Endometrium (tissue), 2 donors: ENCODE results near the gene POP5.

Experiments used
- FAIRE-seq: peaks from 2 replicates; lab custom pipeline; 2012; peaks lifted over from hg19 to GRCh38; lab: Jason Lieb, UNC
- donor health status: control.
- donor health status: control.

Gene POP5

DNA sequence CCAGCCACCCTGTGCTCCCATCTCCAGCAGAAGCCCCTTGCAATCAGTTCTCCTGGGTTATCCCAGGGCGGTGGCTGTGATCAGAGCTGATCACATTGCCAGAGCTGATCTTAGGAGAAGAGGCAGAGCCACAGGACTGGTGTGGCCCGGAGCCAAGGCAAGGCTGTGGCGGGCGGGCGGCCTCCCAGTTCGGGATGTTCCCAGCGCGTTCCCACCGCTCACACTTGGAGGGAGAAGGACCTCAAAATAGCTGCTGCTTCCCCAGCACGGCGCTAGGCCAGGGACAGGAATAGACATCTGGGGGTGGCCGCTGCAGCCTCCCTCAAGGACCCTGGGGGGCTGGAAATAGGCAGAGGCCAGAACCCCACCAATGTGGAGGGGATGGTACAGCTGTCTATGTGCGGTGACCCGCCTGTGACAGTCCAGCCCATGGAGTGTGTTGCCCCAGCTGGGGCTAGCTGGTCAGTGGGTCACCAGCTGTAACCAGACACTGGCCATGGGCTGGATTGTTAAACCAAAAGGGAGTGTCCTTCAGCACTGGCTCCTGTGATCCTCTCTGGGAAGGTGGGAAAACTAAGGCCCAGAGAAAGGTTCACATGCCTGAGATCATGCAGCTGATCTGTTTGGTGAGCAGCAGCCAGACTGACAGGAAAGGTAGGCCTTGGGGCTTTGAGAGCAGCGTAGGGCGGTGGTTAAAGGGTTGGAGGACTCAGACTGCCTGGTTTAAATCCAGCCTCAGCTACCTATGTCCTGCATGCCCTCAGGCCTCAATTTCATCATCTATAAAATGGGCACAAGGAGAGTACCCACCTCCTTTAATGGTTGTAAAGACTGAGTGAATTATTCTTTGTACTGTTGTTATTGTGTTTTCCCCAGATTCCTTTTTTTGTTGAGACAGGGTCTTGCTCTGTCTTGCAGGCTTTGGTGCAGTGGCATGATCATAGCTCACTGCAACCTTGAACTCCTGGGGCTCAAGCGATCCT, 8.0 kb upstream of the POP5 start:
- no peak for FAIRE-seq

DNA sequence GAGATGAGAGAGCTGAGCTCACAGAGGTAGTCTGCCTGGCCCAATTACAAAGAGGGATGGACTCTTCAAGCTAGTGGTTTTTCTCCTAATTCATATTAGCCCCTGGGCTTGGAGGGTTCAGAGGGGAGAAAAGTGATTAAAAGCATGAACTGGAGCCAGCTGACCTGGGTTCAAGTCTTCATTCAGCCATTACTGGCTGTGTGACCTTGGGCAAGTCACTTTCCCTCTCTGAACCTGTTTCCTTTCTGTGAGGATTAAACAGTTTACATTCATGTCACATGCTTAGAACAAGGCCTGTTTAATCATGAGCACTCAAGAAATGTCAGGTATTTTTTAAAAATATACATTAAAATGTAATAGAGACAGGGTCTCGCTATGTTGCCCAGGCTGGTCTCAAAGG, 7.2 kb upstream of the POP5 start:
- no peak for FAIRE-seq

DNA sequence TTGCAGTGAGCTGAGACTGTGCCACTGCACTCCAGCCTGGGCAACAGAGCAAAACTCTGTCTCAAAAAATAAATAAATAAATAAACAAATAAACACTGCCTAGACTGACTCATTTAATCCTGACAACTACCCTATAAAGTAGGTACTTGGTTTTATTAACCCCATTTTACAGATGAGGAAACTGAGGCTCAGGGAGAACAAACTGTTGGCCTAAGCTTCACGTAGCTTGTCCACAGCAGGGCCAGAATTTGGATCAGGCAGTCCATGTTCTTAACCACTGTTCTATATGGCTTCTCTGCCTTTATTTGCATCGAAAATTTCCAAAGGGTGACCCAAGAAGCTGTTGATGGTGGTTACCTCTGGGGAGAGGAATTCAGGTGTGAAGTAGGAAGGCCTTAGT, 5.7 kb upstream of the POP5 start:
- FAIRE-seq, result no peak

DNA sequence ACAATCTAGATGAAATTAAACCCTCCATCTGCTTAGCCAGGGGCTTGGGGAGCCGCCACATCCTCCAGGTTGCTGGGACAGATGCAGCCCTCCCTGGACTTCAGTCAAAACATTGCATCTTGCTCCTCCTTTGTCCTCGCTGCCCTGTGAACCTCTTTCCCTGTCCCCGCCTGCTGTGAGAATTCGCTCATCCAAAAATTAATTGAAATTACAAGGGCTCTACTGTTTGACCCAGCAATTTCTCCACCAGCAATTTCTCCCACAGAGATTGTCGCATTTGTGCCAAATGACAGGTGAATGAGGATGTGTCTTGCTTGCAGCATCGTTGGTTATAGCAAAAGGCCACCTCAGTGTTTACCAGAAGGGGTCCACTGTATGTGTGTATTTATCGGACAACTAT, 5.0 kb upstream of the POP5 start:
- no peak for FAIRE-seq

DNA sequence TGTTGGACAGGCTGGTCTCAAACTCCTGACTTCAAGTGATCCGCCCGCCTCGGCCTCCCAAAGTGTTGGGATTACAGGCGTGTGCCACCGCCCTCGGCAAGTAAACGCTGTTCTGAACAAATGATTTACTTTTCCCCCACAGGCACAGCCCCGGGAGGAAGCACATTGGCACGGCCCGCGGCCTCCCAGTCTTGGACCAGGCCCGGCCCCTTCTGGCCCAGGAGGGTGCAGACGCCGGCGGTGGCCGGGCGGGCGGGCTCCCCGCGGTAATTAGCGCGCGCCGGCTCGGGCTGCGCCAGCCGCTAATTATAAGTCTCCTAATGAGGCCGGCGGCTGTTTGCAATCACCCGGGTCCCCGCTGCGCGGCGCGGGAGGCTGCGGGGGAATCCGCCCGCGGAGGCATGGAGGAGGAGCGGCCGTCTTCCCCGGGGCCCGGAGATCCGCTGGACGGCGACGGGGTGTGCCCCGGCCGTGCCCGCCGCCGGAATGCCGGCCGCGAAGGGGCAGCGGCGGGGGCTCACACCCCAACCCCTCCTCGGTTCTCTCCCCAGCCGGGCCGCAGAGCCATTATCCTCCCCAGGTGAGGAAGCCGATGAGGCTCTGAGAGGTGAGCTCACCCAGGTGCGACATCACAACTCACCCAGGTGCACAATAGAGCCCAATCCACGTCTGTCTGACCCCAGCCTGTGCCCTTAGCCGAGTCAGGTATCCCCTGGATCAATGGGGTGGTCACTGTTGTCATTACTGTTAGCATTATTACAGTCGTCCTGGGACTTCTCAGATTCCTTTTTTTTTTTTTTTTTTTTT, 3.3 kb upstream of the POP5 start:
- FAIRE-seq, result no peak

DNA sequence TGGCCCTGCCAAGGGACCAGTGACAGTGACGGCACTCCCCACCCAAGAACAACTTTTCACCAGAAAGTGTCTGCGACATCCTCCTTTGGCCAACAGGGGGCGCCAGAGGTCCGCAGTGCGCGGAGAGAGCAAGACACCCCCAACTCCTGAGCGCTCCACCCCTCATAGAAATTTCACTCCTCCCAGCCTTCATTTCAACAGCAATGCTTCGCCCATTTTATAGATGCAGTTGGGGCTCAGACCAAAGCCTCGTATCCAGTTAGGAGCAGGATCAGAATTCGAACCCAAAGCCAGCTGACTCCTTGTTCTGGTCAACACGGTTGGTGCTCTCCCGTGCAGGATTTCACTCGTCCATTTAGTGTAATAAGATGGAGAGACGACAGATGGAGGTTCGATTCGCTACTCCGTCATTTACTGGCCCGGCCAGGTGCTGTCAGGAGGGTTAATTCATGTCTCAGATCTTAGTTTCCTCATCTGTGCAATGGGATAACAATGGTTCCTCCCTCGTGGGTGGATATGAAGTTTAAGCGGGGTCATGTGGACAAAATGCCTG, 2.4 kb upstream of the POP5 start:
- FAIRE-seq, result no peak

DNA sequence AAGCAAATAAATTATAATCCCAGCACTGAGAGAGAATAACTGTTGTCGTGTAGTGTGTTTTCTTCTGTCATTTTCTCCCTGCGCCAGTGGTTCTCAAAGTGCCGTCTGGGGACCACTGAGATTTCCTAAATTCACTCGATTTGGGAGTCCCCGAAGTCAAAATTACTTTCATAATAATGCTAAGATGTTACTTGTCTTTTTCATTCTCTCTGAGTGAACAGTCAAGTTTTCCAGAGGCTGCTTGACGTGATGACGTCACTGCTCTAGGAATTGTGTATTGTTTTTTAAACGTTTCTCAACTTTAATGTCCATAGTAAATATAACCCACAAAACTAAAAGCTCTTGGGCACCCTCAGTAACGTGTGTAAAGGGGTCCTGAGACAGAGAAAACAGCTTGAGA, 796 bp upstream of the POP5 start:
- no peak for FAIRE-seq

DNA sequence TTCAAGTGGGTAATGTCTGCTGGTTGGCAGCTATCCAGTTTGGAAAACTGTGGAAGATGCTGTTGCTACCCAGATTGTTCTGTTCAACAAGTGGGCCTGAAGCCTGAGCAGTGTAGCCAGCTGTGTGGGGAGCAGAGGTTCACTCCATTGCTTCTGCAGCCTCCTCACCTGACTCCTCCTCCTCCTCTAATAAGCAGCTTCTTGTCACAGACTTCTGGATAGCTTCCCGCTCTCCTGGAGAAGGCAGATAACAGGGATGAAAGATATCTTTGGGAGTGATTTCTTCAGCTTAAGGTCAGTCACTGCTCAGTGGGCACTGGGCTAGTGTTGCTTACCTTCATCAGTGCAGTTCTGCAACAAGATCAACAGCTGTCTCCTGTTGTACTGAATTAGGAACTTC, 2.0 kb downstream of the POP5 start:
- FAIRE-seq, result no peak

DNA sequence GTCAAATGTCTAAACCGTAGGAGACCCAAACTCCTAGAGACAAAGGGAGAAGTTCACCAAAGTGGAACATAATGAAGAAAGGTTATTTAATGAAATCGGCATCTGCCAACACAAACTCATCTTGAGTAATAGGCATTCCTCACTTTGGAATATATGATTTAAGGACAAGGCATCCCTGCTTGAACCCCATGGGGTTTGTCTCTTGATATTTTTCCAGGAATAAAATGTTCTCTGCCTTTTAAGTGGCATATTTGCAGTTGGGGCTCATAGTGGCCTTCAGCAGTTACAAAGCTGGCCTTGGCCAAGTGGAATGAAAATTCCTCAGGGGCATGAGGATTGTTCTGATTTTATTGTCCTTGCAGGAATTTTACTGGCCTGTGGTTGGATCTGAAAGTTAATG, 7.1 kb downstream of the POP5 start:
- no peak for FAIRE-seq

DNA sequence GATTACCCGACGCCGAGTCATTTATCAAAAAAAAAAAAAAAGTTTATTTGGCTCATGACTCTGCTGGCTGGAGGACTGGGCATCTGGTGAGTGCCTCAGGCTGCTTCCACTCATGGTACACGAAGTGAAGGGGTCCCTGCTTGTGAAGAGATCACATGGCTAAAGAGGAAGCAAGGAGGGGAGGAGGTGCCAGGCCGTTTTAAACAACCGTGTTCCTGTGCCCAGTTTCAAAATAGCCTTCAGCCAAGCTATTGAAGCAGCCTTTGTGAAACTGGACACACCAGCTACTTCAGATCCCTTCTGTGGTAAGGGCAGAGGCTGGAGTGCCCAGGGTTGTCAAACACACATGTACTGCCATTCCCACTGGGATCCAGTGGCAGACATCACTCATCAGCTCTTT, 7.6 kb downstream of the POP5 start:
- no peak for FAIRE-seq

DNA sequence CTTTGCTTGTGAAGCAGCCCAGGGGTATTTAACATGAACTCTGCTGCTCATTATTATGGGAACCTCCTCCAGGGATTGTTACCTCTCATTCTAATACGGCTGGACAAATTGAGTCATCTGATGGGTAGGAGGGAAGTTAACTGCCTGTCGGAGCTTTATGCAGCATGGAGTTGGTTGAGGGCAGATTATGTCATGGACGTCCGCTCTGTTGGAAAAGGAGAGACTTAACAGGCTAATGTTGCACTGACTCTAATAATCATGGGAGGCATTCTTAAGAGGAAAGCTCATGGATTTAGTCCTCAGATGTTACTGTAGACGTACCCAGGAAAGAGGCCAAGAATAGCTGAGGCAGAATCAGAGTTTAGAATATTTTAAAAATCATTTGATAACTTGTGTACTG, 9.9 kb downstream of the POP5 start:
- FAIRE-seq, result no peak

DNA sequence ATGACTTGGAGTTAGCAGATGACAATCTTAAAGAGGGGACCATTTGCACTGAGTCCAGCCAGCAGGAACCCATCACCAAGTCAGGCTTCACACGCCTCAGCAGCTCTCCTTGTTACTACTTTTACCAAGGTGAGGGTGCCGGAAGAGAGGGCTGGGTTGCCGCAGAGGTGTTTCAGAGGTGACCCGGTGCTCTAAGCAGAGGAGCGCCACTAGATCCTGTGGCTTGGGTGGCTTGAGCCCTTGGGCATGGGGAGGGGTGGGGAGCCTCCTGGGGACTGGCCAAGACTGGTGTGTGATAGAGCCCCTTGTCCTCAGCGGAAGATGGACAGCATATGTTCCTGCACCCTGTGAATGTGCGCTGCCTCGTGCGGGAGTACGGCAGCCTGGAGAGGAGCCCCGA, 17.7 kb downstream of the POP5 start:
- FAIRE-seq, result no peak

DNA sequence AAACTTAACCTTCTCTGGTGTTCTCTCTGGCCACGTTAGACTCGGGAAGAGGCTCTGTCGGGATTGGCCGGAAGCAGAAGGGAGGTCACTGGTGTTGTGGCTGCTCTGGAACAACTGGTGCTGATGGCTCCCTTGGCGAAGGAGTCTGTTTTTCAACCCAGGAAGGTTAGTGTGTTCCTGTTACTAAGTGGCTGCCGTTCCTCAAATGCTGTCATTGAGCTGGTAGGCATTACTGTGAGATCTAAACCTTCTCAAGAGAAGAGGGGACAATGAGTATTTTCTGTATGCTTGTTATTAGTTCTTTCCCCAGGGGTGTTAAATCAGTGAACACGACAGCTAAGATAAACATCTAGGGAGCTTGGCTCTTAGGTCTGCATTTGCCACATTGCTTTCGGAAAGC, 18.3 kb downstream of the POP5 start:
- no peak for FAIRE-seq

DNA sequence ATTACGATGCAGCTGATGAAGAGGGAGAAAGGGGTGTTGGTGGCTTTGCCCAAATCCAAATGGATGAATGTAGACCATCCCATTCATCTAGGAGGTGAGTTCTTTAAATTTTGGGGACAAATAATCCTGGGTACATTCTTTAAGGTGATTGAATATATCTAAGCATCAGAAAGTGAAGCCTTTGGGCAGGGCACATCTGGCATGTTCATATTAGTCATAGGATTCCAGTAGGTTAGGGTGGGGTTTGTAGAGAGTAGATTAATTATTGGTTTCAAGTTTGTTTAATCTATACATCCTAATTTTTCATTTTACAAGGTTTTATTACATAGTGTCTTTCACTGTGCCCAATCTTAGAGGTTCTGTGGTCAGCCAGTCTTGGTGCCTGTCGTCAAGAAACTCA, 23.6 kb downstream of the POP5 start:
- no peak for FAIRE-seq

DNA sequence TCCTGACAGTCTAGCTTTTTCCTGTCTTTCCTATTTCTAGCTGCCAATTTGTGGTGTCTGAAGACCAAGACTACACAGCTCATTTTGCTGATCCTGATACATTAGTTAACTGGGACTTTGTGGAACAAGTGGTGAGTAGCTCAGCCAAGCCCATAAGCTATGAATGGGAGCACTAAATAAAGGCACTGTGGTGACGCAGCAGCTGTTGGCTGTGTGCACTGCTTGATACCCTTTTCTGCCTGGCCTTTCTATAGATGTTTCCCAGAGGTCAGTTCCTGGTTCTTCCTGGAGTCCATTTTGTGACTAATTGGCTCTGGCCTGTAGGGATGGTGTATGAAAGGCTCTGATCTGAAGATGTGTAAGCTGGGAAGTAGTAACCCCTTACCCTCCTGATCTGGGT, 26.5 kb downstream of the POP5 start:
- no peak for FAIRE-seq

DNA sequence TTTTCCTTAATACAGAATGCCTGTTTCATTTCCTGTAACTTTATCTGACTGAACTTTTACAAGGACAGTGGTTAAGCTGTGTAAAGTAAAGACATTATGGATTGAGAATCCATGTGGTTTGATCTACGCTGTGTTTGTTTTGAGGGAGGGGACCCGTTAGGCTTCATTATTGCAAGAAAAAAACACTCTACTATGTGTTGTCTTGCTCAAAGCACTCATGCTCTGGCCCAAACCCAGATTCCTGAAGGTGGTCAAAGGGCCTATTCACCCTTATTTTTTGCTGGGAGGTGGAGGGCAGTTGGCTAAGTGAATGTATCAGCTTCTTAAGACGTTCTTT, 35.2 kb downstream of the POP5 start:
- no peak for FAIRE-seq

DNA sequence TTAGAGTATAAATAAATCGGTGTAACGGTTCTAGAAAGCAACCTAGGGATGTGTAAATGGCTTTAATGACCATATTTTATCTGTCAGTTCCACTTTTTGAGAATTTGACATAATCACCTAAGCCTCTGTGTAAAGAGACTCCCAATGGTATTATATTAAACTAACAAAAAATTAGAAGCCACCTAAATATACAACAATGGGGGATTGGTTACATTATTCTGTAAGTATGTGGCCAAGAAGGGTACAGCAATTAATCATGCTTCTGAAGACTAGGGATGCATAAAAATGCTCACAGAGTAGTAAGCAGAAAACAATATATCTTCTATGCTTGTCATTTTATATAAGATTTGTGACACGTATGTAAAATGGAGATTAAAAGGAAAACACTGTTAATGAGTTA, 36.5 kb downstream of the POP5 start:
- FAIRE-seq, result no peak

DNA sequence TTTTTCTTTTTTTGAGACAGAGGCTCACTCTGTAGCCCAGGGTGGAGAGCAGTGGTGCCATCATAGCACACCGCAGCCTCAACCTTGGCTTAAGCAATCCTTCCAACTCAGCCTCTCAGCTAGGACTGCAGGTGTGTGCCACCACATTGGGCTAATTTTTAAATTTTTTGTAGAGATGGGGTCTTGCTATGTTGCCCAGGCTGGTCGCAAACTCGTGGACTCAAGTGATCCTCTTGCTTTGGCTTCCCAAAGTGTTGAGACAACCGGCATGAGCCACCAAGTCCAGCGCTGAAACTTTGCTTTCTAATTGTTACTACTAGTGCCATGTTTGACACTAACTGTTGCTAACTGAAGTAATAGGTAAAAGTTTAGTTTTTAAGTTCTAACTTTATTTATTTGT, 39.0 kb downstream of the POP5 start:
- FAIRE-seq, result no peak

DNA sequence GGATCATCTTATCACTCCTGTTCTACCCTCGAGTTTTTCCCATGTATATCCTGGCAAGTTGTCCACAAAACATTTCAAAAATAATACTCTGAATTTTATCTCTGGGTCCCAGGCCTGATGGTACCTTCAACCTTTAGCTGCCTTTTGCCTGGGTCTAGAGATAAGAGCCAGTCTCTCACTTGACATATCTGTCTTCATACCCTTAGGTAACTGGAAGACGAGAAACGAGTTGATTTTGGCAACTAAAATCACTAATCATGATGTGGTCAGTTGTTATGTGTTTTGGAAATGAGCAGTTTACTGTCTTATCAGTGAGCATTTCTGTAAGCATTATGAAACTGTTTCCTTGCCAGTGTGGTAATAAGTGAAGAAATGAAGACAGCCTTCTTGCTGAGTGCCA, 40.8 kb downstream of the POP5 start:
- FAIRE-seq, result no peak

DNA sequence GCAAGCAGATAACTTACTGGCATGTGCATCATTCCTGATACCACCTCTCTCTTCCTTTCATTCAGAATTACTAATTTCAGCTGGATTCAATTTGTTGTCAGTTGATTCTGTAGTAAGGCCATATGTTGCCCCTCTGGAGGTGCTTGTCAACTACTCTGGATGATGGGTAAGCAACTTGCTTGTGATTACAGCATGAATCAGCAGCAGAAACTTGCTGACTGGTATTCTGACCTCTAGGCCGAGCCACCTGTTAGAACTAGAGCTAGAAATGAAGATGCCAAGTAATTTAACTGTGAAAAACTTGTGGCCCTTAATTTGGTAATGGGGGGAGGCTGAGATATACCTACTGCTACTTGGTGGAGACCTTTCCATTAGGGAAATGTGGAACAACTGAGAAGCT, 41.9 kb downstream of the POP5 start:
- no peak for FAIRE-seq

DNA sequence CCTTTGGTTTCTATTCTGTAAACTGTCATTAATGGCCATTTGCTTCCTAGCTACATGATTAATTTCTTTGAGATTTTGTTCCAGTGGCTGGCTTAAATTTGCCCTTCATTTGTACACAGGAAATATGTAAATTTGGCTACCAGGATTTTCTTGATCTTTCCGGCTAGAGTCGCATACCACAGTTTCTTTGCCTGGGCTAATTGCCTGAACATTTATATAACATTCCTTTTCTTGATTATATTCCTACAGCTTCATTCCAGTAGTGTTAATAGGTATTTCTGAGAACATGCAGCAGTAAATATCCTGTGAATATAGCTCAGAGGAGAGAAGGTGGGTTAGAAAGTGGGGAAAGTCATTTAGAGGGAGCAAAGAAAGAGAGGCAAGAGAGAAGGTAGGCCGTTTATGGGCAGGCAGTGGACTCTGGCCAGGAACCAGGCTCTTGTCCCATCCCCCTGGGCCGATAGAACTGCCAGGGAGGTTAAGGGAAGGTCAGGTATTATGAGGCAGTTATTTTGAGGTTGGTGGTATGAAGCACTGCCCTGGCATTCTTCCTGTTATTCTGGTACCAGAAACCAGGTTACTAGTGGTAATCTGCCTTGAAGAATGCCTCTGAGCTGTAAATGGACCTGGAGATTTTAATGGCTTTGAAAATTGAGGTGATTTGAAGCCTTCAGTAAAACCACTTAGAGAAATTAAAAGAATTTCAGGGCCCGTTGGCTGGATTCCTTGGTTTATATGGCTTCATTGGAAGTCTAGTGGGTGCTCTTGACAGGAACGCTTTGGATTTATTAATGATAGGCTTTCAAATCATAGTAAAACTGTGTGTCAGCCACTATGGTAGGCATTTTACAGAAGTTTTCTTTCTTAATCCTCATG, 42.7 kb downstream of the POP5 start:
- FAIRE-seq, result no peak

DNA sequence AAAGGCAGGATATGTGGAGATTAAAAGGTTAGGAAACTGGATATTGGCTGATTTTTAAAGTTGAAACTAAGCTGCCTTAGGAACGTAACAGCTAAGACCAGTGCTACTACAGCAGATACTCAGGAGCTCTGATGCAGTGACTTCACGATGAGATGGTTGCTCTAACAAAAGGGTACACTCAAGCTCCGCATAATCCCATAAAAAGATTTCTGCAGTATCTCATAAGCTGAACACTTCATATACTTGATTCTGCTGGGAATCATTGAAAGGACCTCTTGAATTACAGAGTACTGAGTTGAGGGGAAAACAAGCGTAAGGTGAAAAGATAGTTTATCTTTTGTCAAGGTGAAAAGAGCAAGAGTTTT, 43.4 kb downstream of the POP5 start:
- FAIRE-seq, result no peak
